HG03280 (cell line): ENCODE results near the gene ZNF277.

Experiments used
- ATAC-seq: cut with Tn5 transposase; IDR thresholded peaks from one replicate; pipeline ENCODE4 v1.9.1; 2021; ENCODE audit warnings: mild to moderate bottlenecking, moderate library complexity; ENCODE audit not compliant: unreplicated experiment

ZNF277 gene

GRCh38 chr7:112183266-112183665 lies 23.2 kb upstream of the ZNF277 start:
- ATAC-seq = no peak

DNA sequence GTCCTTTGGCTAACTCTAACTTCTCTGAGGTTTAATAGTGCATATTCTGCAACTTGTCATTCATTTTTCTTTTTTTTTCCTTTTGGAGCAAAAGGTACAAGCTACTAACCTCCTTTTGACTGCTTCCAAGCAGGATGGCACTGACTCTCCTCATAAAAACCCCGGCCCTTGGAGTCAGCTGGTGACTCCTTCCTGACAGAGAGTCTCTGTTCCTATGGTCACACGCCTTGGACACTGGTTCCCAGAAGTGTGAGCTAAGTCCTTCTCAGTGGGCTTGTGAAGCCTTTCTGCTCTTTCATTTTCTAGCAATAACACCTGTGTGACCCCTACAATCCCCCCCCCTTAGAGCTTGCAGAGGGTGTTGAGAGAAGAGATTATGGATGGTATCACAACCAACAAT lies 22.0 kb upstream of the ZNF277 start:
- no peak for ATAC-seq

DNA sequence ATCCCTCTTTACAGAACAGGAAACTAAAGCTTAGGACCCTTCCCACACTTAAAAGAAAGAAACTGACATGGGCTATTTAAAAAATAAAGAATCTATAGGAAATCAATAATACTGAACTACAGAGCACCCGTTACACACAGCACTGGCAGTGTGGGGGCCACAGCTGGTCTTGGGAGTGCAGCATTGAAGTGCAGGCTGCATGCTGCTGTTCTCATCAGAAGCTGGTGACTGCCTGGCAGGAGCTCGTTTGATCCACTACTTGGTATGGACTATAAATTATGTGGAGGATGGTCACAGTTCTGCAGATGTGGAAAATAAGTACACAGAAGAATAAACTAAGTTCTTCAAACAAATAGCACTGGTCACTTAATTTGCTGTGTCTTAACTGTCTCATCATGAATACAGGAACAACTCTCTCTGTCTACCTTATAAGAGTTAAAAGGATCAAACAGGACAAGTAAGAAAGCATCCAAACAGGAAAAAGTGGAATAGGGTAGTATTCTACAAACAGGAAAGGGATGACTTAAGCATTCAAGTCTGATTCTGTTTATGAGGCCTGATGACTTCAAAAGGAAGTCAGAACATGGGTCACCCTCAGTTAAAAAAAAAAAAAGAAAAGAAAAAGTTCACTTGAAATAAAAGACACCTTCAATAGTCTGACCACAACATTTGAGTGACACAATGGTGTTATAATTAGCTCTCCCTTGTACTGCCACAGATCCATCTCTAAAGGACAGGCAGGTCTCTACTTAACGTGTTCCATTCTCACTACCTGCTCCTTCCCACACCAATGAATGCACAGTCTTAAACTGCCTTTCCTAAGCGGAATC lies 21.3 kb upstream of the ZNF277 start:
- ATAC-seq = no peak

DNA sequence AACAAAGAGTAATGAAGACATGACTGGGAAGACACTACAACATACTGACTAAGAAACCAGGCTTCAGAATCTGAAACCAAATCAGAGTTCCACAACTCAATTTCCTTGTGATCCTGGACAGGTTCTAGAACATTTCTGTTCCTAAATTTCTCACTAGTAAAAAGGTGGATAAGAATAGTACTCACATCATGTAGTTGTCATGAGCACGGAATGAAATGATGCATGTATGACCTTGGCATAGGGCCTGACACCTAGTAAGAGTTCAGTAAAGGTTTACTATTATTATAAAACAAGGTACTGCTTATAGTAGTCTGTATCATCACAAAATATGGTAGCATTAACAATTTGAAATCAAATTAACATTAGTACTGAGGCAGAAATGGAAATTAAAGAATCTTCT lies 20.2 kb upstream of the ZNF277 start:
- ATAC-seq = no peak

DNA sequence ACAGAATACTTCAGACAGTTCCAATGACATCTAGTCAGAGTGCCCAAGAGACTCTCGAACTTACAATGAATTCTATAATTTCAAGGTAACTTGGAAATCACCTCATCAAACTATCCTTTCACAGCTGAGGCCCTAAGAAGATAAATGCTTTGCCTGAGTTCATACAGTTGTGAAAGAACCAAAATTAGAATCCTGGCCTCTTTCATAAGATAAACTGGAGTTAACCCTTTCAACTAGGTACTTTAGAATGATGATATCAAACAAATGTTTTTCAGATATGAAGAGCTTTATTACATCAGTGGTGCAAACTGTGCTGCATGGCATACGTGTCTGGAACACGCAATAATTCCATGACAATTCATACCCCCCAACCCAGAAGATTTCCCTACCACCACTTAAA lies 18.2 kb upstream of the ZNF277 start:
- no peak for ATAC-seq

DNA sequence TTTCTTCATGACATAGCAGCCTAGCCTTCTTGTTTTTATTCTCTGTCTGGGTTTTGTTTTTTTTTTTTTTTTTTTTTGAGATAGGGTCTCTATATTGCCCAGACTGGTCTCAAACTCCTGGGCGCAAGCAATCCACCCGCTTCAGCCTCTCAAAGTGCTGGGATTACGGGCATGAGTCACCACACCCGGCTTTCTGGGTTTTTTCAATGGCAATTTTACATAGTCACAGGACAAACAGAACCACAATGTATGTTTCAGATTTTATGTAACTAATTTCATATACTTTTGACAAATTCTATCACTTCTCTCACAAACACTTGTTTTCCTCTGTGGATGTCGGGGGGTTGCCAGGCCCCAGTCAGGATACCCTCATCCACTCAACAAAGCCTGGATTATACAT lies 16.8 kb upstream of the ZNF277 start:
- ATAC-seq = no peak

- ATAC-seq = no peak
Measured at GRCh38 chr7:112190120-112190519, 16.4 kb upstream of the ZNF277 start.

- ATAC-seq = no peak
Measured at GRCh38 chr7:112192236-112193154, 14.0 kb upstream of the ZNF277 start.

DNA sequence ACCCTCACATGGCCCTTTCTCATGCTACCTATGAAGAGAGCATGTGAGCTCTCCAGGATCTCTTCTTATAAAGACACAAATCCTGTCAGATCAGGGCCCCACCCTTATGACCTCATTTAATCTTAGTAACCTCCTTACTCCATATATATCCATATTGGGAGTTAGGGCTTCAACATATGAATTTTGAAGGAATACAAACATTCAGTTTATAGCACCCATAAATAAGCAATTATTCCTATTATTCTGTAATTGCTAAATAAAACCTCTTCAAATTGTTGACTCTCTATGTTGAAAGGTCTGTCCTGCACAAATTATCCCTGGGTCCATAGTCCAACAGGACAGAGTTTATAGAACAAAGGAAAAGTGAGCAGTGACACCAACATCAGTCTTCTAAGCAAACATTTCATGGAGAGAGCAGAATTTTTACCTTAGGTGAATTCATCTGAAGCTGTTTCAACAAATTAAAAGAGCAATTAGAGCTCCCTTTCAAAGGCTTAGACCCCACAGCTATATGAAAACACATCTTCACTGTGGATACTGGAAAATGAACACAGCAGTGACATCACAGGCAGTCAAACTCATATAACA lies 12.5 kb upstream of the ZNF277 start:
- ATAC-seq = no peak

DNA sequence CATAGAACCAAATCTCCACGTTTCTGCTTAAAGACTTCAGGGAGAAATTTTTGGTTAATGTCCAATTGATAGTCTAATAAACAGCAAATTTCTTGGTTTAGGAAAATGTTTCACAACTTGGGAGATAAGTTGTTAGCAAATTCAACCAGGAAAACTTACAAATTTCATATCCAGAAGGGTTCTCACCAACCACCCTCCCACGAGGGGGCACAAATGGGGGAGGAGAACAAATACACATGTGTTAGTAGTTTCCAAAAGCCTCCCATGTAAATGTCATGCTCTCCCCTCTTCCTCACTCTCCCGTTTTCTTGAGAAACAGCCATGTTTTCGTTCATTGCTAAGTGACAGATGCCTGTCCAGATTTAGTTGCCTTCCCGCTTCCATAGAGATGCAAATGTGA lies 10.8 kb upstream of the ZNF277 start:
- ATAC-seq = no peak

DNA sequence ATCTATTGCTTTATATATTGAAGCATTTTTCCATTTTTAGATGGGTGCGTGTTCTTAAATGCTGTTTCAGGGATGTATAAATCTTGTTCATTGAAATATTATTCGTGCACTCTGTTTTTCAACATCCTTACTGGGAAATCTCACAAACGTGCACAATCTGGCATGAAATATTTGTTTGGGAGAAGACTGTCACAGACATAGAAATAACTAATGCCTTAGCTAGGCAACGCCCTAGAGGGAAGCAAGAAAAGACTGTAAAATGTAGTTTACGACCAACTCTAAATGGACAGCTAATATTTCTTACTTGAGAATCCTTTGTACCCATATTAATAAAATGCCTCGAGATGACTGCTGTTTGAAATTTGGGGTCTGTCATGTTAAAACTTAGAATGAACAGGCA lies 9.2 kb upstream of the ZNF277 start:
- no peak for ATAC-seq

DNA sequence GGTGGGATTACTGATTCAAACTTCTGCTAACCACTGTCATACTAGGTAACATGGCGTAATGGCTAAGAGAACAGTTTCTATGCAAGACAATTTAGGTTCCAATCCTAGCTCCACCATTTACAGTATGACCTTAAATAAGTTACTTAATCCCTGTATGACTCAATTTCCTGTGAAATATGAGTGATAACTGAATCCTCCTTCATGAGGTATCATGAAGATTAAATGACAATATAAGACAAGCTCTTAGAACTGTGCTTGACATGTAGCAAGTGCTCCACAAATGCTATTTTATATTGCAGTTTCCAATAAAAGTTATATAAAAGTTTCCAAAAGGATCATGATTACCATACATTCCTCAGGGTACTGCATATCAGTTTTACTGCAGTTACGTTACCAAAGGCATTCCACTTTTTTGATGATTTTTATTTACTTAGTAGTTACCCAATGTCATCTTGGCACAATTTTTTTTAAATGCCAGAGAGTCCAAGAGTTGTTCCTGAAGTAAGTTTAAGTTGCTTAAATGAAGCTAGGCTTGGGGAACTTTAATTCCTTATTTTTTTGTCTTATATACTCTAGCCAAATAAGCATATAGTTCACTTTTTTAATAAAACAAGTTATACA lies 7.3 kb upstream of the ZNF277 start:
- no peak for ATAC-seq

GRCh38 chr7:112199672-112200071 lies 6.8 kb upstream of the ZNF277 start:
- no peak for ATAC-seq

DNA sequence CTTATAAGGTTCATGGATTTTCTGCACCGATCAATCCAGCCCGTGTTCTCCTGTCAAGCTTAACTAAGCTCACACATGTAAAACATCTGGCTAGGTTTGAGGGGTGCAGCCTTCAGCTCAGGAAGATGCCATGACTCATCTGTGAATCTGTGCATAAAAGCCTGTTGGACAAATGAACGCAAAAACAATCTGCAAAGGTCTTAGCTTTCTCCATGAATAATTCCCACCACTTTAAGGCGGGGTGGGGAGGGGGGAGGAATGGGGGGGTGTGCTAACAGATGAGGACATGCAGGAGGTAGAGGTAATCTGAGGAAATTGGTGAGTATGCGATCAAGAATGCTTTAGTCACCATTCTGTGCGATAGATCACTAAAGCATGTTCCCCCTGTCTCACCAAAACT lies 5.1 kb upstream of the ZNF277 start:
- ATAC-seq = no peak

GRCh38 chr7:112201839-112202238 lies 4.7 kb upstream of the ZNF277 start:
- ATAC-seq = no peak

DNA sequence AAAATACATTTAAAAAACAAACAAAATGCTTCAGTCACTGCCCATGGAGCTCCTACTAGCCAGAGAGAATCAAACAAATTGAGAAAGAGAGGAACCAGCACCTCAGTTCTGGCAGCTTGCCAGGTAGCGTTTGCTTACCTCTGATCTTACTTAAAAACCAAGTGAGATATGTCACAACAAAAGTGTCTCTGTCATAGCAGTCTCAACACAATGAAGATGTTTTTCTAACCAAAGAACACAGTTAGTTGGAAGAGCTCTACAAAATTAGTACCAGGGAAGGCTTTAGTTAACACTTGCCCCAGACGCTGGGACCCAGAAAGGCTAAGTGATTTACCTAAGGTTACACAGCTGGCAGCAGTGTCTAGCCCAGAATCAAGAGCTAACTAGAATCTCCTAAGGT lies 3.7 kb upstream of the ZNF277 start:
- no peak for ATAC-seq

DNA sequence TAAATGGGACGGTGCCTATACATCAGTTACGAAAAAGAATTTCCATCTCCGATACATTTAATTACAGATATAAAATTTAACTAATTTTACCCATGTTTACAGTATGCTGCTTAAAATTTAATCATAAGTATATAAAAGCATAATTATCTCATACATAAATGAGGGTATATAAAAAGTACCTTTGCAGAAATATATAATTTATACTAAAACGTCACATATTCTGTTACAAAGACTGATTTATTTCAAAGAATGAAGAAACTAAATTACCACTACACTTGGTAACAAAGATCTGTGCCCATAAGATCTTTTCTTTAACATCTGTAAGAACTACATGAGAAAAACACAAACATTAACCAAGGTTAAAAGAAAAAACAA lies 3.1 kb upstream of the ZNF277 start:
- ATAC-seq = no peak

DNA sequence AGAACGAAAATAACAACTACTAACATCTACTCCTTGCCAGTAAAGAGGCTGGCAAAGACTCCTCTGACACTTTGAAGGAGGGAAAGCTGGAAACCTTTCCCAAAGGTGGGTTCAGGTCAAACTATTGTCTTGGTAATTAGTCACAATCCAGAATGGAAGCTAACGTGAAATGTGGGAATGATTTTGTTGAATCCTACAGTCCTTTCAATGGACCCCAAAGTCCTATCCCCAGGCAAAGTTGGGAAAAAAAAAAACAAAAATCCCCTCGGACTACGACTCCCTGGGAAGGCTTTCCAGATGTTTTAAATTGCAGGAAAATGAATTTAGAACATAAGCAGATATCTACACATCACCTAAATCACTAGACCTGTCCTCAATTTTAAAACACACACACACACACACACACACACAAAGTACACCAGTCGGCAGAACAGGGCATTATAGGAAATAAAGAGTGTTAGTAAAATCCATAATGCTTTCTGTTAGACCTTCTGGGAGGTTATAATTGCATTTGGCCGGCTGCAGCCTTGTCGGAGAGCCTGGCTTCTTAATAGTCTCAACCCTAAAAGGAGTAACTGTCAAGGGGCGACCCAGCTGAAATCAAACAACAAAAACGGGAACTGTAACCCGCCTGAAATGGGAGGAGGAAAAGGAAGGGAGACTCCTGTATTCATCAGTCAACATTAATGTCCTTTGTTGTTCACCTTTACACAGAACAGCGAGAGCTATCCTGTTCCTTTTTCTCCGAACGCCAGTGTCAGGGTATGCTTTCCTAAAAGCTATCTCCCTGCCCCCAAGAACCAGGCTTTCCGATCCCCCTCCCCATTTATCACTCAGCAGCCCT lies 1.8 kb upstream of the ZNF277 start:
- ATAC-seq = no peak

GRCh38 chr7:112205343-112206237 lies 905 bp upstream of the ZNF277 start:
- peak; percentile 4 for ATAC-seq
